HepG2 (cell line): ENCODE results near the gene ITPR1.

Source experiments
- ATF7 ChIP-seq, 2 experiments: fragments of 450-650 bp in 1 of 2; sonication (generic) in 1 of 2; formaldehyde crosslinking in 1 of 2; IDR thresholded peaks; 2 replicates each; pipeline versions ENCODE4 v1.4.0 to v1.6.1; 2016 to 2020; ENCODE audit warnings: antibody characterized with exemption in 1 of 2, mild to moderate bottlenecking in 1 of 2, missing genetic modification reagents in 1 of 2
- BCLAF1 ChIP-seq: fragments of 450-650 bp; IDR thresholded peaks from 2 replicates; pipeline ENCODE4 v1.6.1; 2017; ENCODE audit warnings: mild to moderate bottlenecking
- CEBPB ChIP-seq: IDR thresholded peaks from 2 replicates; pipeline ENCODE4 v1.6.1; 2011; ENCODE audit warnings: low read depth, low read length, improper control_type of control experiment, borderline replicate concordance
- CTCF ChIP-seq: sonication (generic); formaldehyde crosslinking; IDR thresholded peaks from 2 replicates; pipeline ENCODE4 v1.5.0; 2020; ENCODE audit warnings: mild to moderate bottlenecking, missing genetic modification reagents, moderate library complexity
- EZH2 ChIP-seq: conservative IDR thresholded peaks from 2 replicates; pipeline ENCODE4 v1.6.1; 2012; ENCODE audit warnings: mild to moderate bottlenecking, low read depth, low read length, moderate library complexity
- FOXJ3 ChIP-seq: sonication (generic); formaldehyde crosslinking; IDR thresholded peaks from 2 replicates; pipeline ENCODE4 v1.4.0; 2020; ENCODE audit warnings: missing genetic modification reagents, mild to moderate bottlenecking, borderline replicate concordance
- FOXM1 ChIP-seq: sonication (generic); formaldehyde crosslinking; IDR thresholded peaks from 2 replicates; pipeline ENCODE4 v1.5.0; 2020; ENCODE audit warnings: missing genetic modification reagents
- JUN ChIP-seq: sonication (generic); formaldehyde crosslinking; IDR thresholded peaks from 2 replicates; pipeline ENCODE4 v1.4.0; 2020; ENCODE audit warnings: mild to moderate bottlenecking, missing genetic modification reagents
- MATR3 ChIP-seq: sonication (generic); formaldehyde crosslinking; IDR thresholded peaks from 2 replicates; pipeline ENCODE4 v1.4.0; 2020; ENCODE audit warnings: missing genetic modification reagents
- THAP8 ChIP-seq: sonication (generic); formaldehyde crosslinking; IDR thresholded peaks from 2 replicates; pipeline ENCODE4 v1.5.1; 2020; ENCODE audit warnings: missing genetic modification reagents, mild to moderate bottlenecking, borderline replicate concordance
- TF ChIP-seq, protein P1 (sequence below): sonication (generic); formaldehyde crosslinking; IDR thresholded peaks from 2 replicates; pipeline ENCODE4 v1.4.0; 2020; ENCODE audit warnings: mild to moderate bottlenecking, missing genetic modification reagents
- TF ChIP-seq, protein P2 (sequence below): sonication (generic); formaldehyde crosslinking; IDR thresholded peaks from 2 replicates; pipeline ENCODE4 v1.4.0; 2020; ENCODE audit warnings: missing genetic modification reagents, borderline replicate concordance

GRCh38 chr3:4862973-4863372 is 369.8 kb downstream of the ITPR1 start:
- TF ChIP-seq ATF7 (IDR thresholded peaks at IDR 0.05) (0 out of 2 replicates have a peak, but pooled peaks have one; percentile 11), ATF7 (CRISPR knock-in tag; IDR thresholded peaks at IDR 0.05) (no peak), EZH2 (no peak), BCLAF1 (no peak), MATR3 (CRISPR knock-in tag) (no peak), FOXM1 (no peak), CTCF (CRISPR knock-in tag) (no peak), JUN (CRISPR knock-in tag) (no peak), CEBPB (no peak), FOXJ3 (CRISPR knock-in tag) (no peak), THAP8 (CRISPR knock-in tag) (no peak)
- TF ChIP-seq, protein P1, sequence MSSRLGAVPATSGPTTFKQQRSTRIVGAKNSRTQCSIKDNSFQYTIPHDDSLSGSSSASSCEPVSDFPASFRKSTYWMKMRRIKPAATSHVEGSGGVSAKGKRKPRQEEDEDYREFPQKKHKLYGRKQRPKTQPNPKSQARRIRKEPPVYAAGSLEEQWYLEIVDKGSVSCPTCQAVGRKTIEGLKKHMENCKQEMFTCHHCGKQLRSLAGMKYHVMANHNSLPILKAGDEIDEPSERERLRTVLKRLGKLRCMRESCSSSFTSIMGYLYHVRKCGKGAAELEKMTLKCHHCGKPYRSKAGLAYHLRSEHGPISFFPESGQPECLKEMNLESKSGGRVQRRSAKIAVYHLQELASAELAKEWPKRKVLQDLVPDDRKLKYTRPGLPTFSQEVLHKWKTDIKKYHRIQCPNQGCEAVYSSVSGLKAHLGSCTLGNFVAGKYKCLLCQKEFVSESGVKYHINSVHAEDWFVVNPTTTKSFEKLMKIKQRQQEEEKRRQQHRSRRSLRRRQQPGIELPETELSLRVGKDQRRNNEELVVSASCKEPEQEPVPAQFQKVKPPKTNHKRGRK (CRISPR knock-in tag) = no peak
- TF ChIP-seq, protein P2, sequence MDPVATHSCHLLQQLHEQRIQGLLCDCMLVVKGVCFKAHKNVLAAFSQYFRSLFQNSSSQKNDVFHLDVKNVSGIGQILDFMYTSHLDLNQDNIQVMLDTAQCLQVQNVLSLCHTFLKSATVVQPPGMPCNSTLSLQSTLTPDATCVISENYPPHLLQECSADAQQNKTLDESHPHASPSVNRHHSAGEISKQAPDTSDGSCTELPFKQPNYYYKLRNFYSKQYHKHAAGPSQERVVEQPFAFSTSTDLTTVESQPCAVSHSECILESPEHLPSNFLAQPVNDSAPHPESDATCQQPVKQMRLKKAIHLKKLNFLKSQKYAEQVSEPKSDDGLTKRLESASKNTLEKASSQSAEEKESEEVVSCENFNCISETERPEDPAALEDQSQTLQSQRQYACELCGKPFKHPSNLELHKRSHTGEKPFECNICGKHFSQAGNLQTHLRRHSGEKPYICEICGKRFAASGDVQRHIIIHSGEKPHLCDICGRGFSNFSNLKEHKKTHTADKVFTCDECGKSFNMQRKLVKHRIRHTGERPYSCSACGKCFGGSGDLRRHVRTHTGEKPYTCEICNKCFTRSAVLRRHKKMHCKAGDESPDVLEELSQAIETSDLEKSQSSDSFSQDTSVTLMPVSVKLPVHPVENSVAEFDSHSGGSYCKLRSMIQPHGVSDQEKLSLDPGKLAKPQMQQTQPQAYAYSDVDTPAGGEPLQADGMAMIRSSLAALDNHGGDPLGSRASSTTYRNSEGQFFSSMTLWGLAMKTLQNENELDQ (CRISPR knock-in tag) = no peak
